Epithelial cell of esophagus (primary cell): ENCODE results near the gene SLC10A1.

Experiments
- DNase-seq: peaks from one replicate; pipeline ENCODE4 v3.0.0; 2010; ENCODE audit warnings: low read depth
- H3K4me3 ChIP-seq: 2 replicates; pipeline ENCODE4 v1.5.1; 2011; ENCODE audit warnings: mild to moderate bottlenecking, low read length, control low read depth
- TF ChIP-seq, protein P1 (sequence below): IDR thresholded peaks from 2 replicates; pipeline ENCODE4 v1.5.1; 2011; ENCODE audit warnings: low read depth, mild to moderate bottlenecking, low read length, control low read depth, inconsistent platforms; ENCODE audit not compliant: insufficient read depth; ENCODE audit errors: missing control alignments

SLC10A1 gene

DNA sequence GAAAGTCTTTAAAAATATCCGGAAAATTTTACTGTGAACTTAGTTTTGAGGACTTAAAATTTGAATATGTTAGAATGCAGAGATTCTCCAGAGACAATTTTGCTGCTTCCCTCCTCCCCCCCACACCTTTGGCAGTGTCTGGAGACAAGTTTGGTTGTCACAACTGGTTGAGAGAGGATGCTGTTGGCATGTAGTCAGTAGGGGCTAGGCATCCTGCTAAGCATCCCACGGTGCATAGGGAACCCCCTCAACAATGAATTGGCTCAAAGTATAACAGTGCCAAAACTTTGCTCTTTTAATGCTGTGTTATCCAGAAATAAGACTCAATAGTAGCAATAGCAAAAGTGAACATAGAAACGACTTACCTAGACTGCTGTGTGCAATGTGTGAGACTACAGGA is 26.5 kb downstream of the SLC10A1 start:
- TF ChIP-seq, protein P1, sequence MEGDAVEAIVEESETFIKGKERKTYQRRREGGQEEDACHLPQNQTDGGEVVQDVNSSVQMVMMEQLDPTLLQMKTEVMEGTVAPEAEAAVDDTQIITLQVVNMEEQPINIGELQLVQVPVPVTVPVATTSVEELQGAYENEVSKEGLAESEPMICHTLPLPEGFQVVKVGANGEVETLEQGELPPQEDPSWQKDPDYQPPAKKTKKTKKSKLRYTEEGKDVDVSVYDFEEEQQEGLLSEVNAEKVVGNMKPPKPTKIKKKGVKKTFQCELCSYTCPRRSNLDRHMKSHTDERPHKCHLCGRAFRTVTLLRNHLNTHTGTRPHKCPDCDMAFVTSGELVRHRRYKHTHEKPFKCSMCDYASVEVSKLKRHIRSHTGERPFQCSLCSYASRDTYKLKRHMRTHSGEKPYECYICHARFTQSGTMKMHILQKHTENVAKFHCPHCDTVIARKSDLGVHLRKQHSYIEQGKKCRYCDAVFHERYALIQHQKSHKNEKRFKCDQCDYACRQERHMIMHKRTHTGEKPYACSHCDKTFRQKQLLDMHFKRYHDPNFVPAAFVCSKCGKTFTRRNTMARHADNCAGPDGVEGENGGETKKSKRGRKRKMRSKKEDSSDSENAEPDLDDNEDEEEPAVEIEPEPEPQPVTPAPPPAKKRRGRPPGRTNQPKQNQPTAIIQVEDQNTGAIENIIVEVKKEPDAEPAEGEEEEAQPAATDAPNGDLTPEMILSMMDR = no peak
- no peak overlapping the region for H3K4me3 ChIP-seq
- no peak for DNase-seq

DNA sequence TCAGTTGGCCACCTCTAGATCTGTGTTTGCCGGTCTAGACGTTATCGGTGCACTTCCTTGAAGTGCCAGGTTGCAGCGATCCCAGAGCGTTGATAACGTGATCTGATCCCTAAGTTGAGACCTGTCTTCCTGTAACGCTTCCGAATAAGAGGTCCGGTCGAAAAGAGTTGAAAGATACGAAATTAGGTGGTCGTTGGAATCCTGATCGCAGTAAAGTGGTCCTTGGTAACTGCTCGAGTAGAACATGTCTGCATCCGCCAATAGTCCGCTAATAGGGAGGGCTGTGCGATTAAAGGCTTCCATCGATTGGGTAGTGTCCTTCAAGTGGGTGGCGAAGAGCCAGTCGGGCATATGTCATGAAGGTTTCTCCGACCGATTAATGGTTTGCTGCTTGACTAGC is 27.4 kb downstream of the SLC10A1 start:
- TF ChIP-seq, protein P1 = no peak
- DNase-seq = no peak

DNA sequence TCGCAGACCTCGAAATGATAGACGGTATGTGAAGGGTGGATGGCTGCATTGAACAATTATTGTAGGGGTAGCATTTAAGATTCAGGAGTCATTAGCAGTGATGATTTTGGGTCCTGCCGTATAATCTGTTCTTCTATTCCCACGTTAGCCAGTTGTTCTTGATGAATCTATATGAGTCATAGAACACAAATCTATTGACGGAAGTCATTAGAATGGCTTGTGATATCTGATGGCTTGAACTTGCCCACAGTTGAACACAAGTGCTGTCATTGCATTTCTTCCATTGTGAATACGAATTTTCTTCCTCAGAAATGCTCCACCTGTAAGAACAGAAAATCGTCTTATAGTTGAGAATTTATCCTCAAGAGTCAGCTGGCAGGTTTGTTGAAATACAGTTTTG is 28.2 kb downstream of the SLC10A1 start:
- DNase-seq = peak; percentile 43
- TF ChIP-seq, protein P1 = no peak
- peak overlapping the region; percentile 99 for H3K4me3 ChIP-seq

More for the DNA sequence above, 27.4 kb downstream of the SLC10A1 start:
- no peak overlapping the region for H3K4me3 ChIP-seq

DNA sequence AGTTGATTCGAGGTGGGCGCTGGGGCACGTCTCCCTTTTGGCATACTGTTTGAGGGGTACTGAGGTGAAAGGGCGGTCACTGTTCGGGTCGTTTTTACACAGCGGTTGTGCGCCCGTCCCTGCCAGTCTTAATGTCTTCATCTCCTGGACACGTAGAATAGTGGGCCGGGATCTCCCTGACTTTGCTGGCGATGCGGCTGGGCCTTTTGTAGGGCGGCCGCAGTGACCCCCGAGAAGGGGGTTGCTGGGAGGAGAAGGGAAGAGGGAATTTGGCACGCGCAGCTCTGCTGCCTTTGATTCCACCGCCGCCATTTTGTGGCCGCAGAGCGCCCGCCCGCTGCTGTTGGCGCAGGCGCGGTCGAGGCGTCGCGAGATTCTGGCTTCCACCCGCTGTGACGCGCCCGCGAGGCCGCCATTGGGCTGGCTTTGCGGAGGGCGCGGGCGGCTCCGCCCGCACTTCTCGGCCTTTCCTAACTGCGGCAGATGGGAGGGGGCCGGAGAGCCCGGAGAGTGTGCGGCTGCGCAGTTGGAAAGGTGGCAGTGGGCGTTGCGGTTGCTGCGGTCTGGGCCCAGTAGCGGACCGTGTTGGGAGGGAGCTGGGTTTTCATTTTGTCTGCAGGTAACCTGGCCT is 29.6 kb downstream of the SLC10A1 start:
- DNase-seq = peak; percentile 92
- TF ChIP-seq, protein P1 = no peak
- H3K4me3 ChIP-seq = peak overlapping the region; percentile 99

DNA sequence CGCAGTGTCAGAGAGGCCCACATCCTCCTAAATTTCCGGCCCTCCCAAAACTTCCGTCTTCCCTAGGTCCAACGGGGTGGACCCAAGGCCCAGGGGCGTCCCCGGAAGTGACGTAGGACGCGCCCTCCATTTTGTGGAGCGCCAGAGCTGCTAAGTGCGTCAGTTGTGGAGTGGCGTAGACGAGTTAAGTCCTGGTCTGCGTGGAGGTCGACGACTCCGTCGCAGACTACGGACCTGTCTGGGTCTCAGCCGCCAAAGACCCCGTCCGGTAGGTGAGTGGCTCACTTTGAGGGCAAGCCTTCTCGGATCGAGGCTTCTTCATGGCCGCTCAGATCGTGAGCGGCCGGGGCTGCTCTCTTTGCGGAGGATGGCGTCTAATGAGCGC is 30.1 kb downstream of the SLC10A1 start, which contains the start of gene SRSF5:
Gene SRSF5, plus strand, starts transcription at position 159 of the 385 bp plus-strand sequence. CDS start 1,015 bp downstream, outside the sequence.
- peak; percentile 95 for DNase-seq
- TF ChIP-seq, protein P1 = no peak
- H3K4me3 ChIP-seq = peak within 1 kb of the TSS; percentile 99

DNA sequence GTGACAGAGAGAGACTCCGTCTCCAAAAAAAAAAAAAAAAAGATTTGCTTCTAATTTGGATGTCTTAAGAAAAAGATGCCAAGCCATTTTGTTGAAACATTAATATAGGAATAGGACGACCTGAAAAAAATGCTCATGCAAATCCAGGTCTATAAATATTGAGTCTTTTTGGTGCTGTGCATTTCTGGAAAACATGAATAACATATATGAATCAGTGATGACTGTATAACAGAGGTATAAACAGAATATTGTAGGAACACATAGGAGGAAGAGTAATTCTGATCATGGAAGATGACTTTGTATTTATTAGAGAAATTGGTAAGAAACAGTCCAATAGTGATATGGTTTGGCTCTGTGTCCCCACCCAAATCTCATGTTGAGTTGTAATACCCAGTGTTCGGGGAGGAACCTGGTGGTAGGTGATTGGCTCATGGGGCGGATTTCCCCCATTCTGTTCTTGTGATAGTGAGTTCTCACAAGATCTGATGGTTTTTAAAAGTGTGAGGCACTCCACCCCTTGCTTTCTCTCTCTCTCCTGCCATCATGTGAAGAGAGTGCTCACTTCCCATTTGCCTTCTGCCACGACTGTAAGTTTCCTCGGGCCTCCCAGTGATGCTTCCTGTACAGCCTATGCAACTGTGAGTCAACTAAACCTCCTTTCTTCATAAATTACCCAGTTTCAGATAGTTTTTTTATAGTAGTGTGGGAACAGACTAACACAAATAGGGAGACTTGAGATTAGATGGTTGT is 33.1 kb downstream of the SLC10A1 start:
- DNase-seq = no peak
- TF ChIP-seq, protein P1 = no peak
- H3K4me3 ChIP-seq = no peak overlapping the region
